H9 (cell line): ENCODE results near the gene CINP. TPM values are rescaled to one million over a fixed set of nuclear protein-coding genes. Genes with fewer than 3 reads are reported as not detected.

ENCODE experiments used
- DNase-seq: peaks from one replicate; pipeline ENCODE4 v3.0.0-alpha.2; 2017
- H2AFZ ChIP-seq: one replicate; pipeline ENCODE4 v1.6.1; 2013; ENCODE audit warnings: mild to moderate bottlenecking, low read length, control low read depth, moderate library complexity
- H2AK5ac ChIP-seq: 2 replicates; pipeline ENCODE4 v1.6.1; 2013; ENCODE audit warnings: low read length, control low read depth, mixed read lengths; ENCODE audit not compliant: insufficient read length
- H2BK120ac ChIP-seq: one replicate; pipeline ENCODE4 v1.6.1; 2013; ENCODE audit warnings: low read depth, mild to moderate bottlenecking, low read length, control low read depth, inconsistent platforms; ENCODE audit not compliant: poor library complexity, severe bottlenecking
- H2BK12ac ChIP-seq: 2 replicates; pipeline ENCODE4 v1.6.1; 2013; ENCODE audit warnings: low read length, control low read depth, mixed read lengths, low read depth; ENCODE audit not compliant: insufficient read length
- H2BK15ac ChIP-seq: 2 replicates; pipeline ENCODE4 v1.6.1; 2013; ENCODE audit warnings: low read depth, low read length, control low read depth
- H2BK20ac ChIP-seq: one replicate; pipeline ENCODE4 v1.6.1; 2013; ENCODE audit warnings: low read depth, mild to moderate bottlenecking, low read length, control low read depth, inconsistent platforms; ENCODE audit not compliant: poor library complexity, severe bottlenecking
- H2BK5ac ChIP-seq: 2 replicates; pipeline ENCODE4 v1.6.1; 2013; ENCODE audit warnings: low read length, control low read depth, mixed read lengths; ENCODE audit not compliant: insufficient read length
- H3K14ac ChIP-seq: 2 replicates; pipeline ENCODE4 v1.6.1; 2013; ENCODE audit warnings: low read length, control low read depth; ENCODE audit not compliant: insufficient read depth
- H3K18ac ChIP-seq: 2 replicates; pipeline ENCODE4 v1.6.1; 2013; ENCODE audit warnings: low read depth, mild to moderate bottlenecking, mixed read lengths, low read length, control low read depth; ENCODE audit not compliant: insufficient read length
- H3K23ac ChIP-seq: 2 replicates; pipeline ENCODE4 v1.6.1; 2013; ENCODE audit warnings: low read length, control low read depth, mixed read lengths, low read depth; ENCODE audit not compliant: insufficient read length
- H3K23me2 ChIP-seq: 2 replicates; pipeline ENCODE4 v1.6.1; 2013; ENCODE audit warnings: low read depth, mild to moderate bottlenecking, mixed read lengths, low read length, control low read depth; ENCODE audit not compliant: insufficient read length, poor library complexity, severe bottlenecking
- H3K27ac ChIP-seq: 2 replicates; pipeline ENCODE4 v1.5.1; 2013; ENCODE audit warnings: low read length, control low read depth, mixed read lengths, low read depth; ENCODE audit not compliant: insufficient read length
- H3K27me3 ChIP-seq: 2 replicates; pipeline ENCODE4 v1.6.1; 2013; ENCODE audit warnings: low read length, control low read depth, inconsistent platforms; ENCODE audit not compliant: insufficient read depth
- H3K4ac ChIP-seq: 2 replicates; pipeline ENCODE4 v1.6.1; 2013; ENCODE audit warnings: low read depth, mild to moderate bottlenecking, control low read depth, inconsistent platforms, low read length, moderate library complexity
- H3K4me1 ChIP-seq: 2 replicates; pipeline ENCODE4 v1.6.1; 2013; ENCODE audit warnings: low read length, control low read depth, inconsistent platforms; ENCODE audit not compliant: insufficient read depth
- H3K4me2 ChIP-seq: 2 replicates; pipeline ENCODE4 v1.6.1; 2013; ENCODE audit warnings: low read length, control low read depth, mixed read lengths; ENCODE audit not compliant: insufficient read length, insufficient read depth
- H3K56ac ChIP-seq: 2 replicates; pipeline ENCODE4 v1.6.1; 2013; ENCODE audit warnings: low read depth, mild to moderate bottlenecking, mixed read lengths, low read length, control low read depth; ENCODE audit not compliant: insufficient read length
- H3K79me1 ChIP-seq: 2 replicates; pipeline ENCODE4 v1.6.1; 2013; ENCODE audit warnings: low read depth, mild to moderate bottlenecking, moderate library complexity, low read length, control low read depth, inconsistent platforms; ENCODE audit not compliant: insufficient read depth, poor library complexity, severe bottlenecking
- H3K79me2 ChIP-seq: 2 replicates; pipeline ENCODE4 v1.6.1; 2013; ENCODE audit warnings: low read length, control low read depth, inconsistent platforms; ENCODE audit not compliant: insufficient read depth
- H3K9ac ChIP-seq: 2 replicates; pipeline ENCODE4 v1.6.1; 2013; ENCODE audit warnings: low read length, control low read depth, mixed read lengths; ENCODE audit not compliant: insufficient read length; ENCODE audit errors: extremely low read depth
- H3K9me3 ChIP-seq: one replicate; pipeline ENCODE4 v1.6.1; 2013; ENCODE audit warnings: low read depth, low read length, inconsistent platforms; ENCODE audit not compliant: control insufficient read depth
- H3T11ph ChIP-seq: one replicate; pipeline ENCODE4 v1.6.1; 2013; ENCODE audit warnings: mild to moderate bottlenecking, low read length, control low read depth, inconsistent platforms
- H4K20me1 ChIP-seq: one replicate; pipeline ENCODE4 v1.6.1; 2013; ENCODE audit not compliant: control insufficient read depth, insufficient read length, insufficient read depth
- H4K5ac ChIP-seq: 2 replicates; pipeline ENCODE4 v1.6.1; 2013; ENCODE audit warnings: low read depth, mild to moderate bottlenecking, mixed read lengths, low read length, control low read depth; ENCODE audit not compliant: insufficient read length
- H4K8ac ChIP-seq: replicated peaks from 2 replicates; pipeline ENCODE4 v1.6.1; 2013; ENCODE audit warnings: low read length, control low read depth, mixed read lengths, low read depth; ENCODE audit not compliant: insufficient read length
- H4K91ac ChIP-seq: 2 replicates; pipeline ENCODE4 v1.6.1; 2013; ENCODE audit warnings: low read depth, mild to moderate bottlenecking, moderate library complexity, mixed read lengths, low read length, control low read depth; ENCODE audit not compliant: insufficient read length
- H3K27ac Mint-ChIP-seq, 3 experiments: 2 replicates in 2 of 3; 3 replicates in 1 of 3; pipeline ENCODE4 v1.8.0; 2020 to 2021; ENCODE audit warnings: mixed read lengths in 3 of 3, mild to moderate bottlenecking in 1 of 3, moderate library complexity in 1 of 3
- H3K27me3 Mint-ChIP-seq: 2 replicates; pipeline ENCODE4 v1.8.0; 2021; ENCODE audit warnings: low read depth, mild to moderate bottlenecking, moderate library complexity, mixed read lengths
- H3K36me3 Mint-ChIP-seq, 3 experiments: 2 replicates in 2 of 3; 3 replicates in 1 of 3; pipeline ENCODE4 v1.8.0; 2020 to 2021; ENCODE audit warnings: low read depth in 3 of 3, mixed read lengths in 3 of 3; ENCODE audit not compliant: insufficient read depth in 1 of 3
- H3K4me1 Mint-ChIP-seq, 2 experiments: 2 replicates each; pipeline ENCODE4 v1.8.0; 2020; ENCODE audit warnings: mixed read lengths in 2 of 2
- H3K4me3 Mint-ChIP-seq, 2 experiments: 2 replicates in 1 of 2; 3 replicates in 1 of 2; pipeline ENCODE4 v1.8.0; 2020 to 2021; ENCODE audit warnings: mild to moderate bottlenecking in 2 of 2, mixed read lengths in 2 of 2, moderate library complexity in 1 of 2
- H3K9me3 Mint-ChIP-seq, 2 experiments: 2 replicates in 1 of 2; 3 replicates in 1 of 2; pipeline ENCODE4 v1.8.0; 2020; ENCODE audit warnings: mild to moderate bottlenecking in 2 of 2, mixed read lengths in 2 of 2, moderate library complexity in 1 of 2
- WGBS: extraction: QIAGEN DNeasy Blood & Tissue Kit; methylation state at CpG from one replicate; pipeline ENCODE4 v1.1.7; 2013; ENCODE audit warnings: missing lambda C conversion rate, low lambda C conversion rate, mixed read lengths; ENCODE audit not compliant: insufficient read length; ENCODE audit errors: extremely low coverage; 5-methylcytosine and 5-hydroxymethylcytosine counted together
- total RNA-seq: library from RNA; stranded (reverse); gene quantifications from 2 replicates; pipeline ENCODE4 v1.2.1, GENCODE V29; 2021
- TF ChIP-seq, protein P1 (sequence below): fragments of 200-600 bp; sonication (generic); conservative IDR thresholded peaks from 3 replicates; pipeline ENCODE4 v1.8.0; 2021; ENCODE audit warnings: antibody characterized with exemption, mild to moderate bottlenecking

Gene CINP
- total RNA-seq, 1 experiment from 2014 or later, result 39.5 TPM

DNA sequence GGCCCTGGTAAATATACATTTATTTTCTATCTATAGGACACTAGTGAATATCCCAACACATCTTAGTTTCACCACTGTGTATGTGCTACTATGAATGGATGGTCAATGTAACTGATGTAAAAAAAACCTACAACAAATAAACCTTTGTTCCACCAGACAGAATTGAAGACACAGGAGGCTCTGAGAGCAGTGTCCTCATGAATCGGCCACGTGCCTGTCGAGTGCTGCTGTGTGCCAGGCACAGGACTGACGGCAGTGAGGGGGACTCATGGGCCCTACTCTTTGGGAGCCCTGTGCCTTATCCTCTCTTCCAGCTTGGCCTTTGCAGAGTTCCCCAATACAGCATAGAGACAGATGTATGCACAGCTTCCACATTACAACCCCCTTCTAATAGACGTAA lies 18.2 kb downstream of the CINP start:
- H3K23ac ChIP-seq, result no peak overlapping the region
- TF ChIP-seq, protein P1, sequence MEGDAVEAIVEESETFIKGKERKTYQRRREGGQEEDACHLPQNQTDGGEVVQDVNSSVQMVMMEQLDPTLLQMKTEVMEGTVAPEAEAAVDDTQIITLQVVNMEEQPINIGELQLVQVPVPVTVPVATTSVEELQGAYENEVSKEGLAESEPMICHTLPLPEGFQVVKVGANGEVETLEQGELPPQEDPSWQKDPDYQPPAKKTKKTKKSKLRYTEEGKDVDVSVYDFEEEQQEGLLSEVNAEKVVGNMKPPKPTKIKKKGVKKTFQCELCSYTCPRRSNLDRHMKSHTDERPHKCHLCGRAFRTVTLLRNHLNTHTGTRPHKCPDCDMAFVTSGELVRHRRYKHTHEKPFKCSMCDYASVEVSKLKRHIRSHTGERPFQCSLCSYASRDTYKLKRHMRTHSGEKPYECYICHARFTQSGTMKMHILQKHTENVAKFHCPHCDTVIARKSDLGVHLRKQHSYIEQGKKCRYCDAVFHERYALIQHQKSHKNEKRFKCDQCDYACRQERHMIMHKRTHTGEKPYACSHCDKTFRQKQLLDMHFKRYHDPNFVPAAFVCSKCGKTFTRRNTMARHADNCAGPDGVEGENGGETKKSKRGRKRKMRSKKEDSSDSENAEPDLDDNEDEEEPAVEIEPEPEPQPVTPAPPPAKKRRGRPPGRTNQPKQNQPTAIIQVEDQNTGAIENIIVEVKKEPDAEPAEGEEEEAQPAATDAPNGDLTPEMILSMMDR, result no peak
- no peaks in the 10 kb centered on the region for H3K27me3 ChIP-seq
- H3T11ph ChIP-seq, result no peak overlapping the region
- H2BK15ac ChIP-seq, result no peak overlapping the region
- no peak overlapping the region for H3K14ac ChIP-seq
- no peak overlapping the region for H4K5ac ChIP-seq
- Mint-ChIP-seq H3K4me1 (no peaks in the 10 kb centered on the region), H3K27me3 (no peaks in the 10 kb centered on the region), H3K9me3 (no peaks in the 10 kb centered on the region), H3K36me3 (peaks cover 18 to 57% (median 41%) of the 10 kb centered on the region in 3 experiments; a peak in 6 of 7 replicates), H3K27ac (peak overlapping the region in 1 of 3 experiments; percentile 34; a peak in 1 of 7 replicates), H3K4me3 (no peak overlapping the region)
- no peak overlapping the region for H3K27ac ChIP-seq
- no peaks in the 10 kb centered on the region for H3K4me1 ChIP-seq
- H4K20me1 ChIP-seq, result no peaks in the 10 kb centered on the region
- no peaks in the 10 kb centered on the region for H3K23me2 ChIP-seq
- H4K8ac ChIP-seq, result no peak overlapping the region
- DNase-seq, result no peak
- H3K56ac ChIP-seq, result no peak overlapping the region
- WGBS, result no CpG with 5 or more reads among the region's 5 CpGs
- H3K9me3 ChIP-seq, result no peaks in the 10 kb centered on the region
- H3K4me2 ChIP-seq, result no peak overlapping the region
- no peaks in the 10 kb centered on the region for H3K79me2 ChIP-seq
- no peak overlapping the region for H4K91ac ChIP-seq
- H2BK120ac ChIP-seq, result no peak overlapping the region
- no peak overlapping the region for H3K9ac ChIP-seq
- no peak overlapping the region for H2BK20ac ChIP-seq
- H3K4ac ChIP-seq, result no peak overlapping the region
- H3K79me1 ChIP-seq, result no peaks in the 10 kb centered on the region
- H3K18ac ChIP-seq, result no peak overlapping the region
- H2AFZ ChIP-seq, result no peak overlapping the region
- H2BK5ac ChIP-seq, result no peak overlapping the region
- H2BK12ac ChIP-seq, result no peak overlapping the region
- H2AK5ac ChIP-seq, result no peak overlapping the region
